Liver (tissue), 9 donors: ENCODE data around the gene NOXRED1. TPM values are rescaled to one million over a fixed set of nuclear protein-coding genes. Genes with fewer than 3 reads are reported as not detected.

ENCODE experiments used
- DNase-seq: peaks from one replicate; pipeline ENCODE4 v3.0.0-alpha.2; 2017; ENCODE audit warnings: low spot score
- H3K27ac ChIP-seq, 2 donors: one replicate each; pipeline ENCODE4 v1.7.0; 2013; ENCODE audit warnings: inconsistent platforms in 2 of 2, low read length in 2 of 2, control low read depth in 1 of 2, low read depth in 1 of 2, mild to moderate bottlenecking in 1 of 2
- H3K27me3 ChIP-seq, 4 donors: one replicate each; pipeline versions ENCODE4 v1.6.1 to v1.7.0; 2013; ENCODE audit warnings: low read length in 3 of 4, inconsistent platforms in 1 of 4, mild to moderate bottlenecking in 1 of 4, moderate library complexity in 1 of 4; ENCODE audit not compliant: control insufficient read depth in 4 of 4, insufficient read depth in 4 of 4
- H3K36me3 ChIP-seq, 4 donors: one replicate each; pipeline versions ENCODE4 v1.6.1 to v1.7.0; 2013; ENCODE audit warnings: low read length in 3 of 4, mild to moderate bottlenecking in 3 of 4, low read depth in 1 of 4, moderate library complexity in 1 of 4; ENCODE audit not compliant: control insufficient read depth in 4 of 4, insufficient read depth in 3 of 4
- H3K4me1 ChIP-seq, 4 donors: one replicate each; pipeline versions ENCODE4 v1.6.1 to v1.7.0; 2013; ENCODE audit warnings: low read length in 3 of 4, mild to moderate bottlenecking in 3 of 4, moderate library complexity in 1 of 4; ENCODE audit not compliant: control insufficient read depth in 4 of 4, insufficient read depth in 4 of 4
- H3K4me3 ChIP-seq, 3 donors: one replicate each; pipeline versions ENCODE4 v1.6.1 to v1.7.0; 2013; ENCODE audit warnings: low read length in 3 of 3, control low read depth in 1 of 3, low read depth in 1 of 3, mild to moderate bottlenecking in 1 of 3
- H3K9ac ChIP-seq, 2 donors: one replicate each; pipeline ENCODE4 v1.7.0; 2013; ENCODE audit warnings: low read length in 2 of 2, mild to moderate bottlenecking in 2 of 2, moderate library complexity in 2 of 2, control low read depth in 1 of 2, low read depth in 1 of 2
- H3K9me3 ChIP-seq, 4 donors: one replicate each; pipeline versions ENCODE4 v1.6.1 to v1.7.0; 2013; ENCODE audit warnings: low read length in 3 of 4; ENCODE audit not compliant: control insufficient read depth in 4 of 4
- EGR1 ChIP-seq, 2 donors: IDR thresholded peaks; 2 replicates each; pipeline ENCODE4 v1.6.1; 2016 to 2018; ENCODE audit warnings: antibody characterized with exemption in 2 of 2, low read depth in 2 of 2
- FOXA1 ChIP-seq: IDR thresholded peaks from 2 replicates; pipeline ENCODE4 v1.6.1; 2016; ENCODE audit warnings: antibody characterized with exemption
- FOXA2 ChIP-seq: IDR thresholded peaks from 2 replicates; pipeline ENCODE4 v1.6.1; 2016; ENCODE audit warnings: antibody characterized with exemption
- GABPA ChIP-seq, 2 donors: IDR thresholded peaks in 1 of 2; conservative IDR thresholded peaks in 1 of 2; 2 replicates each; pipeline ENCODE4 v1.6.1; 2016; ENCODE audit warnings: antibody characterized with exemption in 2 of 2, mild to moderate bottlenecking in 1 of 2, moderate library complexity in 1 of 2
- HNF4A ChIP-seq, 2 donors: conservative IDR thresholded peaks; 2 replicates each; pipeline ENCODE4 v1.6.1; 2016; ENCODE audit warnings: antibody characterized with exemption in 2 of 2, mild to moderate bottlenecking in 2 of 2
- JUND ChIP-seq, 2 donors: IDR thresholded peaks; 2 replicates each; pipeline ENCODE4 v1.6.1; 2016; ENCODE audit warnings: antibody characterized with exemption in 2 of 2
- NR2F2 ChIP-seq: IDR thresholded peaks from 2 replicates; pipeline ENCODE4 v1.6.1; 2016; ENCODE audit warnings: antibody characterized with exemption
- RAD21 ChIP-seq, 2 donors: IDR thresholded peaks; 2 replicates each; pipeline ENCODE4 v1.6.1; 2016; ENCODE audit warnings: antibody characterized with exemption in 2 of 2, mild to moderate bottlenecking in 2 of 2
- RXRA ChIP-seq, 2 donors: IDR thresholded peaks; 2 replicates each; pipeline ENCODE4 v1.6.1; 2017 to 2018; ENCODE audit warnings: antibody characterized with exemption in 2 of 2, mild to moderate bottlenecking in 1 of 2
- SP1 ChIP-seq: IDR thresholded peaks from 2 replicates; pipeline ENCODE4 v1.6.1; 2018; ENCODE audit warnings: antibody characterized with exemption, mild to moderate bottlenecking
- TAF1 ChIP-seq: conservative IDR thresholded peaks from 2 replicates; pipeline ENCODE4 v1.6.1; 2016; ENCODE audit warnings: antibody characterized with exemption, mild to moderate bottlenecking
- YY1 ChIP-seq: IDR thresholded peaks from 2 replicates; pipeline ENCODE4 v1.6.1; 2016; ENCODE audit warnings: antibody characterized with exemption, mild to moderate bottlenecking
- WGBS: extraction: QIAGEN DNeasy Blood & Tissue Kit; methylation state at CpG from one replicate; pipeline ENCODE4 v1.1.7; 2013; 5-methylcytosine and 5-hydroxymethylcytosine counted together
- polyA plus RNA-seq, 2 donors: library from polyadenylated mRNA; stranded (reverse) in 1 of 2; unstranded in 1 of 2; fragments of 200-250 nt in 1 of 2; fragments of >200 nt in 1 of 2; fragmentation: Nextera tagmentation in 1 of 2; extraction: Ambion mirVana in 1 of 2; gene quantifications; one replicate each; pipeline versions ENCODE4 v1.2.1 to v1.2.3, GENCODE V29; 2013 to 2015
- total RNA-seq, 2 donors: library from RNA; depleted of rRNA; stranded (reverse); fragments of >200 nt; gene quantifications; one replicate each; pipeline ENCODE4 v1.2.3, GENCODE V29; 2014
- TF ChIP-seq, protein P1 (sequence below): IDR thresholded peaks from 2 replicates; pipeline ENCODE4 v1.6.1; 2016; ENCODE audit warnings: antibody characterized with exemption
- TF ChIP-seq, protein P2 (sequence below): IDR thresholded peaks from 2 replicates; pipeline ENCODE4 v1.6.1; 2016; ENCODE audit warnings: antibody characterized with exemption
- TF ChIP-seq, protein P3 (sequence below): IDR thresholded peaks from 2 replicates; pipeline ENCODE4 v1.6.1; 2016; ENCODE audit warnings: antibody characterized with exemption, mild to moderate bottlenecking
- TF ChIP-seq, protein P4 (sequence below): IDR thresholded peaks from 2 replicates; pipeline ENCODE4 v1.6.1; 2016; ENCODE audit warnings: antibody characterized with exemption
- TF ChIP-seq, protein P5 (sequence below): fragments of 150-350 bp; IDR thresholded peaks from 2 replicates; pipeline ENCODE4 v1.5.1; 2017; ENCODE audit warnings: improper control_type of control experiment, low read depth, low read length; ENCODE audit not compliant: missing input control
- donor health status: healthy.
- donor health status: healthy.
- donor health status: healthy.
- donor health status: healthy.
- donor health status: healthy.

The NOXRED1 gene
- total and polyA plus RNA-seq, 4 donors: 0.06 to 0.50 (median 0.30) TPM

DNA sequence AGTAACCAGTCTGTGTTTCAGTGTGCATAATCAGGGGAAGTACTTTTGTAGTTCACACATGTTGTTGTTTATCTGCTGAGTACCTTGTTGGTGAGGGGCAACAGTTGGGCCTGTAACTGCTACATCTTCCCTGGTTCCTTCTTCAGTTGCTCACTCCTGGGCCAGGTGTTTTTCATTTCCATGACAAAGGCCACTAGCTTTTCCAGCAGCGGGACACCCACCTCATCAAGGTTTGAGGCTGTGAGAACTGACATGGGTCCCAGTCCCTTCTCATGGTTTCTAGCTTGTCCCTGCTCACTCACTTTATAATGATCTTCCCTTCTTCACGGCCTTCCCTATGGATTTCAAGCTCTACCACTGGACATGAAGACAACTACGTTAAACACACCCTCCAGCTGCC, 1.5 kb upstream of the NOXRED1 start:
- no peak for DNase-seq
- 97% methylated on average over 3 of the region's 3 CpGs for WGBS
- TF ChIP-seq RAD21 (IDR thresholded peaks at IDR 0.05) (no peak), TAF1 (no peak), FOXA2 (no peak), SP1 (no peak), GABPA (IDR thresholded peaks at IDR 0.05 in 1 of 2, conservative IDR thresholded peaks at IDR 0.05 in 1 of 2) (no peak), EGR1 (IDR thresholded peaks at IDR 0.05; ENCODE audit: low read depth in 2 of 2) (no peak), RXRA (IDR thresholded peaks at IDR 0.05) (no peak), FOXA1 (no peak), NR2F2 (no peak), JUND (IDR thresholded peaks at IDR 0.05) (no peak), YY1 (no peak)
- TF ChIP-seq, protein P1, sequence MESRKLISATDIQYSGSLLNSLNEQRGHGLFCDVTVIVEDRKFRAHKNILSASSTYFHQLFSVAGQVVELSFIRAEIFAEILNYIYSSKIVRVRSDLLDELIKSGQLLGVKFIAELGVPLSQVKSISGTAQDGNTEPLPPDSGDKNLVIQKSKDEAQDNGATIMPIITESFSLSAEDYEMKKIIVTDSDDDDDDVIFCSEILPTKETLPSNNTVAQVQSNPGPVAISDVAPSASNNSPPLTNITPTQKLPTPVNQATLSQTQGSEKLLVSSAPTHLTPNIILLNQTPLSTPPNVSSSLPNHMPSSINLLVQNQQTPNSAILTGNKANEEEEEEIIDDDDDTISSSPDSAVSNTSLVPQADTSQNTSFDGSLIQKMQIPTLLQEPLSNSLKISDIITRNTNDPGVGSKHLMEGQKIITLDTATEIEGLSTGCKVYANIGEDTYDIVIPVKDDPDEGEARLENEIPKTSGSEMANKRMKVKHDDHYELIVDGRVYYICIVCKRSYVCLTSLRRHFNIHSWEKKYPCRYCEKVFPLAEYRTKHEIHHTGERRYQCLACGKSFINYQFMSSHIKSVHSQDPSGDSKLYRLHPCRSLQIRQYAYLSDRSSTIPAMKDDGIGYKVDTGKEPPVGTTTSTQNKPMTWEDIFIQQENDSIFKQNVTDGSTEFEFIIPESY: no peak
- Histone ChIP-seq H3K36me3 (peaks cover 24 to 73% (median 66%) of the 10 kb centered on the region in 4 donors), H3K9me3 (peaks cover 0 to 3% (median under 1%) of the 10 kb centered on the region in 4 donors), H3K27me3 (no peaks in the 10 kb centered on the region), H3K4me3 (no peak overlapping the region), H3K9ac (no peak overlapping the region), H3K27ac (no peak overlapping the region), H3K4me1 (no peaks in the 10 kb centered on the region)

DNA sequence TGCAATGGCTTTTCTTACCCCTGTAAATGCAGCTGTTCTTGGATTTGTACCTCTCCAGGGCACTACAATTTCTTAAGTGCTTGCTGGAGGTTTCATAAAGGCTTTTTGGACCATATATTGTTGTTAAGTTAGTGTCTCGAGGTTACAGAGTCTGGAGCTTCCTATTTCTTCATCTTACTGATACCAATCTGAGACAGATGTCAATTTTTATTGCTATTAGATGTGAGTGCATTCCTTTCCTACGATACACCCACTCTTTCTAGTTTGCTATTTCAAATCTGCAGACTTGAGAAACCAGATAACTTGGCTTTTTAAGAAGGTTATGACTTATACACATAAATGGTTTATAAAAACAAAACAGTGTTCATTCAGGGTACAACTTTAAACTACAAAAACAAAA, 2.1 kb downstream of the NOXRED1 start:
- Histone ChIP-seq H3K9me3 (peaks cover 0 to 5% (median 3%) of the 10 kb centered on the region in 4 donors), H3K4me3 (no peak overlapping the region), H3K9ac (no peak overlapping the region), H3K36me3 (peaks cover 8 to 38% (median 30%) of the 10 kb centered on the region in 4 donors), H3K4me1 (no peaks in the 10 kb centered on the region), H3K27ac (no peak overlapping the region), H3K27me3 (no peaks in the 10 kb centered on the region)
- WGBS: 74% methylated on average over 2 of the region's 2 CpGs
- TF ChIP-seq JUND (IDR thresholded peaks at IDR 0.05) (no peak), YY1 (no peak), FOXA2 (no peak), TAF1 (no peak), FOXA1 (no peak), NR2F2 (no peak), HNF4A (conservative IDR thresholded peaks at IDR 0.05) (no peak)
- TF ChIP-seq, protein P2, sequence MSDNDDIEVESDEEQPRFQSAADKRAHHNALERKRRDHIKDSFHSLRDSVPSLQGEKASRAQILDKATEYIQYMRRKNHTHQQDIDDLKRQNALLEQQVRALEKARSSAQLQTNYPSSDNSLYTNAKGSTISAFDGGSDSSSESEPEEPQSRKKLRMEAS: no peak
- TF ChIP-seq, protein P3, sequence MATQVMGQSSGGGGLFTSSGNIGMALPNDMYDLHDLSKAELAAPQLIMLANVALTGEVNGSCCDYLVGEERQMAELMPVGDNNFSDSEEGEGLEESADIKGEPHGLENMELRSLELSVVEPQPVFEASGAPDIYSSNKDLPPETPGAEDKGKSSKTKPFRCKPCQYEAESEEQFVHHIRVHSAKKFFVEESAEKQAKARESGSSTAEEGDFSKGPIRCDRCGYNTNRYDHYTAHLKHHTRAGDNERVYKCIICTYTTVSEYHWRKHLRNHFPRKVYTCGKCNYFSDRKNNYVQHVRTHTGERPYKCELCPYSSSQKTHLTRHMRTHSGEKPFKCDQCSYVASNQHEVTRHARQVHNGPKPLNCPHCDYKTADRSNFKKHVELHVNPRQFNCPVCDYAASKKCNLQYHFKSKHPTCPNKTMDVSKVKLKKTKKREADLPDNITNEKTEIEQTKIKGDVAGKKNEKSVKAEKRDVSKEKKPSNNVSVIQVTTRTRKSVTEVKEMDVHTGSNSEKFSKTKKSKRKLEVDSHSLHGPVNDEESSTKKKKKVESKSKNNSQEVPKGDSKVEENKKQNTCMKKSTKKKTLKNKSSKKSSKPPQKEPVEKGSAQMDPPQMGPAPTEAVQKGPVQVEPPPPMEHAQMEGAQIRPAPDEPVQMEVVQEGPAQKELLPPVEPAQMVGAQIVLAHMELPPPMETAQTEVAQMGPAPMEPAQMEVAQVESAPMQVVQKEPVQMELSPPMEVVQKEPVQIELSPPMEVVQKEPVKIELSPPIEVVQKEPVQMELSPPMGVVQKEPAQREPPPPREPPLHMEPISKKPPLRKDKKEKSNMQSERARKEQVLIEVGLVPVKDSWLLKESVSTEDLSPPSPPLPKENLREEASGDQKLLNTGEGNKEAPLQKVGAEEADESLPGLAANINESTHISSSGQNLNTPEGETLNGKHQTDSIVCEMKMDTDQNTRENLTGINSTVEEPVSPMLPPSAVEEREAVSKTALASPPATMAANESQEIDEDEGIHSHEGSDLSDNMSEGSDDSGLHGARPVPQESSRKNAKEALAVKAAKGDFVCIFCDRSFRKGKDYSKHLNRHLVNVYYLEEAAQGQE: no peak
- TF ChIP-seq, protein P4, sequence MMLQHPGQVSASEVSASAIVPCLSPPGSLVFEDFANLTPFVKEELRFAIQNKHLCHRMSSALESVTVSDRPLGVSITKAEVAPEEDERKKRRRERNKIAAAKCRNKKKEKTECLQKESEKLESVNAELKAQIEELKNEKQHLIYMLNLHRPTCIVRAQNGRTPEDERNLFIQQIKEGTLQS: no peak
- TF ChIP-seq, protein P1: no peak
- TF ChIP-seq, protein P5, sequence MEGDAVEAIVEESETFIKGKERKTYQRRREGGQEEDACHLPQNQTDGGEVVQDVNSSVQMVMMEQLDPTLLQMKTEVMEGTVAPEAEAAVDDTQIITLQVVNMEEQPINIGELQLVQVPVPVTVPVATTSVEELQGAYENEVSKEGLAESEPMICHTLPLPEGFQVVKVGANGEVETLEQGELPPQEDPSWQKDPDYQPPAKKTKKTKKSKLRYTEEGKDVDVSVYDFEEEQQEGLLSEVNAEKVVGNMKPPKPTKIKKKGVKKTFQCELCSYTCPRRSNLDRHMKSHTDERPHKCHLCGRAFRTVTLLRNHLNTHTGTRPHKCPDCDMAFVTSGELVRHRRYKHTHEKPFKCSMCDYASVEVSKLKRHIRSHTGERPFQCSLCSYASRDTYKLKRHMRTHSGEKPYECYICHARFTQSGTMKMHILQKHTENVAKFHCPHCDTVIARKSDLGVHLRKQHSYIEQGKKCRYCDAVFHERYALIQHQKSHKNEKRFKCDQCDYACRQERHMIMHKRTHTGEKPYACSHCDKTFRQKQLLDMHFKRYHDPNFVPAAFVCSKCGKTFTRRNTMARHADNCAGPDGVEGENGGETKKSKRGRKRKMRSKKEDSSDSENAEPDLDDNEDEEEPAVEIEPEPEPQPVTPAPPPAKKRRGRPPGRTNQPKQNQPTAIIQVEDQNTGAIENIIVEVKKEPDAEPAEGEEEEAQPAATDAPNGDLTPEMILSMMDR: no peak
- no peak for DNase-seq
